NCI-H524 treated with DMSO at 0.1 percent for 48 hours (cell line): Measurements from ENCODE around the gene KRT27.
"Not testable (repeated sequence)": the region's sequence is repeated elsewhere in the genome, so short reads cannot be mapped to it uniquely, and the experiment has no call there.

ENCODE experiments used
- DNase-seq: peaks from one replicate; lab custom pipeline; 2025; lab: John Stamatoyannopoulos, UW

KRT27 gene

DNA sequence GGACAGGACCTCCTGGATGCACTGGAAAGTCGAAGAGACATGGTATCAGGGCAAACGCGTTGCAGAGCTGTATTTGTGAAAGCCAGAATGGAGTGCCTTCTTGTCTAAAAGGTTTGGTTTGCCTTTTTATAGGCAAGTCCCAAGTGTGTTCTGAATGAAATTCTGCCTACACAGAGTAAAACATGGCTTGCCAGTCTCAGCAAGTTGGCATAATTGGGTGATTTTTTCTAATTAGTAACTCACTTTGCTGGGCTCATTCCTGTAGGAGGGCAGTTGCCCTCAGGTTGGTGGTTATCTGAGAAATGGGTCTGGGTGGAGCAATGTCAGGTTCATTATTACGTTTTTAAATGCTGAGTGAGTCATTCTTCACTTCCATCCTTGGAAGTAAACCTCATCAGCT lies 27.1 kb downstream of the KRT27 start, which contains the start of gene KRT25:
Gene KRT25 (minus strand): TSS at position 101 of the 400 bp plus-strand sequence. CDS start 60 bp downstream, at position 41.
- DNase-seq: no peak

DNA sequence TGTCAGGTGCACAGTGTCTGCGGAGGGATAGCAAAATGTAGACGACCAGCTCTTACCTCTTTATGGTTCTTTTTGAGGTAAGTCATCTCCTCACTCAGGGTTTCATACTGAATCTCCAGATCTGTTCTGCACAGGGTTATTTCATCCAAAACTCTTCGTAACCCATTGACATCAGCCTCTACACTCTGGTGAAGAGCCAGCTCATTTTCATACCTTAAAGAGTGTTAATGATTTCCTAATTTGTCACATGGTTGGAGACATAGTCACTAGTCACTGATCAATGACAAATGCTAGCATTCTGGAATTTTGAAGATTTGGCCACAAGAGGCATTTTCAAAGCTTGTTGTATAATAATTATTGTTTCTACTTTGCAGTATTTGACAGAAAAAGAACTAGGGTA lies 28.5 kb downstream of the KRT27 start:
- no peak for DNase-seq

GRCh38 chr17:40751065-40751464 lies 31.3 kb downstream of the KRT27 start:
- no peak for DNase-seq

GRCh38 chr17:40750391-40750790 lies 32.0 kb downstream of the KRT27 start:
- DNase-seq: no peak

GRCh38 chr17:40748666-40749065 lies 33.7 kb downstream of the KRT27 start:
- not testable (repeated sequence) for DNase-seq

DNA sequence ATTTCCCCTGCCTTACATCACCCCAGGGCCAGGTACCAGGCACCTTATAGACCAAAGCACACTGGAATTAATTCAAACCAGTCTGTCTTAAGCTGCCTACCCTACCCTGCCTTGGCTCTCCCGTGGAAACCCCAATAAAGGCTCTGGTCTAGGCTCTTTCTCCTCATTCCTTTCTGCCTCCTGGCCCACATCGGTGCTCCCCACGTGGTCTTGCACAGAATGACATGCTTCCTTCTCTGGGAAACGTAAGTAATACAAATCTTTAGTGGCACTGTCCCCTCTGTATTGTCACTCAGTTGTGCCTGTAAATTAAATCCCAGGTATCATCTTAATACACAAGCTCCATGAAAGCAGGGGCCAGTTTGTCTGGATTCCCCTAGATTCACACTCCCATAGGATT lies 43.8 kb downstream of the KRT27 start:
- DNase-seq: no peak

- no peak for DNase-seq
Measured at GRCh38 chr17:40735016-40735415, 47.3 kb downstream of the KRT27 start.

DNA sequence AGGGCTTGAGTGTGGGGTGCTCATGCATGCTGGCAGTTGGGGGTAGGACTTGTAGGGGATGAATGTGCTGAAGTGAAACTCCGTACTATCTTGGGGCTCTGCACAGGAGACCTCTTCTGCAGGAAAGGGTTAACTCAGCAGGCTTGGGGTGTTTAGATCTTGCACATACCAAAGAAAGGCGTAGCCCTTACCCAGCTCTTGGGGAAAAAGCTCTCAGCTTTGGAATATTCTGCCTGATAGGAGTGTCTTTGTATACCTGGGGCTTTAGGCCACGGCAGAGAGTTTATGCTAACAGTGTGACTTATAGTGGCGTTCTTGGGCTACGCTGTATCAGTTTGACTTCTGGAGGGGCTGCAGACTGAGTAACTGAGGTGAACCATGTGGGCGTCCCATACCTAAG lies 48.3 kb downstream of the KRT27 start:
- DNase-seq: no peak

GRCh38 chr17:40730970-40731369 lies 51.4 kb downstream of the KRT27 start:
- DNase-seq: no peak

DNA sequence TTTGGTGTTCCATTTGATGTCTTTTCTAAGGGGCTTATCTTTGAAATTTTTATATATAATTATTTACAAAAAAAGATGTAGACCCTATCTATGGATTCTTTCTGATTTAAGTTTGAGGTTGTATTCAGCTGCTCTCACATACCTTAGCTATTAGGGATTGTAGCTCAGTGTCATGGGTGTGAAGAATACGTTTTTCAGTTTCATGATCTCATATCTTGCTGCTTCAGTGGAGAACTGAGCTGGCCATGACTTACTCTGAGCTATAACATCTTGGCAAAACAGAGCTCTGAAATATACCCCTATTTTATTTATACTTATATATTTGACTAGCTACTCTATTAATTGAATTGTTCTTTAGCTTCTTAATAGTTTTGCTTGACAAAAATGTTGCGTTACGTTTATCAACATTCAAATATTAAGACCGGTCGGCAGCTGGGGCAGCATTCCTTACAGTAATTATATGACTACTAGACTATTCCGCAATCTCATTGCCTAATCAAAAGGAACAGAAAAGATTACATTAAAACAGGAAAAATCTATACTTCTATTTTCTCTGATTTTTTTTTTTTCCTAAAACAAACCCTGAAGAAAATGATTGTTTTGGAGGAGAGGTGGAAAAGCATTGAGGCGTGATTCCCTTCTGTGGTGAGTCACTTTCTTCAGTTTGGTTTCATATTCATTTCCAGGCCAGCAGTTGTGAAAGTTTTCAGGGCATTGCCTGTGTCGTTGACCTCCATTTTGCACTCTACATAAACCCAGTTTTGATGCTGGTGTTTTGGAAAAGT lies 54.7 kb downstream of the KRT27 start:
- DNase-seq: no peak

DNA sequence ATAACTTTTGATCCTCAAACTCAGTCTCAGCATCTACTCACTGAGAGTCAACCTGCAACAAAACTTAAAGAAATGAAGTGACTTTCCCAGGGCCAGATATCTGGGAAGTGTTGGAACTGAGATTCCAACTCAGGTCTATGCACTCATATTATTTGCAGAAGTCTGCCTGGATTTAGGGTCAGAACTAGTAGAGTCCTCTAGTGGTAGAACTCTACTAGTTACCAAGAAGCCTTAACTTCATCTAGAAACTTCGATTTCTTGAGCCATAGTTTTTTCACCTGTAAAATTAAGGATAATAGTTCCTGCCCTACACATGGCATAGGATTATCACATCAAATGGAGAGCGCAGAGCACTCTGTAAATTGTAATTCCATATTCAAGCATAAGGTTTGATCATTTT lies 55.4 kb downstream of the KRT27 start:
- DNase-seq: no peak
